WTC11 (cell line): Measurements from ENCODE around the gene FBXL13.
"Not testable (repeated sequence)": the region's sequence is repeated elsewhere in the genome, so short reads cannot be mapped to it uniquely, and the experiment has no call there.

ENCODE experiments used
- AFF4 ChIP-seq: sonication (generic); formaldehyde crosslinking; IDR thresholded peaks from 2 replicates; pipeline ENCODE4 v1.8.1; 2023; ENCODE audit warnings: mild to moderate bottlenecking, missing genetic modification reagents, borderline replicate concordance
- ATF3 ChIP-seq: sonication (generic); formaldehyde crosslinking; conservative IDR thresholded peaks from 2 replicates; pipeline ENCODE4 v1.8.1; 2022; ENCODE audit warnings: mild to moderate bottlenecking, missing genetic modification reagents
- CTCF ChIP-seq: fragments of 200-600 bp; IDR thresholded peaks from 2 replicates; pipeline ENCODE4 v1.8.0; 2022; ENCODE audit warnings: antibody characterized with exemption
- FOXJ3 ChIP-seq: sonication (generic); formaldehyde crosslinking; IDR thresholded peaks from 2 replicates; pipeline ENCODE4 v1.9.0; 2021; ENCODE audit warnings: missing genetic modification reagents, mild to moderate bottlenecking, borderline replicate concordance
- NFYB ChIP-seq: sonication (generic); formaldehyde crosslinking; conservative IDR thresholded peaks from 2 replicates; pipeline ENCODE4 v1.8.0; 2022; ENCODE audit warnings: low read depth, missing genetic modification reagents
- RORB ChIP-seq: fragments of 250-450 bp; sonication (Bioruptor Pico); IDR thresholded peaks from 2 replicates; pipeline ENCODE4 v1.9.0; 2021; ENCODE audit warnings: mild to moderate bottlenecking
- ZNF281 ChIP-seq: sonication (generic); formaldehyde crosslinking; IDR thresholded peaks from 2 replicates; pipeline ENCODE4 v1.8.0; 2023; ENCODE audit warnings: mild to moderate bottlenecking, missing genetic modification reagents
- ZSCAN18 ChIP-seq: fragments of 250-450 bp; sonication (Bioruptor Pico); IDR thresholded peaks from 2 replicates; pipeline ENCODE4 v2.1.2; 2022; ENCODE audit warnings: mild to moderate bottlenecking, moderate library complexity

GRCh38 chr7:103020876-103021275 is 53.7 kb downstream of the FBXL13 start:
- TF ChIP-seq AFF4 (CRISPR knock-in tag); NFYB (CRISPR knock-in tag); CTCF; ZSCAN18 (CRISPR knock-in tag); FOXJ3 (CRISPR knock-in tag); RORB (CRISPR knock-in tag); ZNF281 (CRISPR knock-in tag); ATF3 (CRISPR knock-in tag): not testable (repeated sequence)
